Pancreas (tissue), 10 donors: ENCODE measurements around the gene ADAMTS4. TPM values are rescaled to one million over a fixed set of nuclear protein-coding genes. Genes with fewer than 3 reads are reported as not detected.
A peak's percentile ranks its signal among the peaks of the same experiment; 100 is the strongest.

ENCODE experiments used
- ATAC-seq, 4 donors: fragments of 200-7000 bp; cut with Tn5 transposase; one replicate each; pipeline versions ENCODE4 v1.8.0 to v1.9.1; 2020; ENCODE audit warnings: mild to moderate bottlenecking in 4 of 4, moderate library complexity in 4 of 4
- DNase-seq, 6 donors: peaks; one replicate each; pipeline ENCODE4 v3.0.0-alpha.2; 2020
- FAIRE-seq: peaks from 2 replicates; lab custom pipeline; 2012; peaks lifted over from hg19 to GRCh38; lab: Jason Lieb, UNC
- H3K27ac ChIP-seq, 4 donors: fragments of 200-600 bp; sonication (generic); 1 replicate in 3 of 4; 2 replicates in 1 of 4; pipeline versions ENCODE4 v1.5.0 to v1.8.0; 2020
- H3K27me3 ChIP-seq, 4 donors: fragments of 200-600 bp; one replicate each; pipeline ENCODE4 v1.8.0; 2021
- H3K36me3 ChIP-seq, 3 donors: fragments of 200-600 bp; sonication (generic) in 1 of 3; one replicate each; pipeline versions ENCODE4 v1.5.0 to v1.8.0; 2020 to 2021
- H3K4me1 ChIP-seq, 3 donors: fragments of 200-600 bp; one replicate each; pipeline ENCODE4 v1.8.0; 2021
- H3K4me3 ChIP-seq, 4 donors: fragments of 200-600 bp; sonication (generic) in 2 of 4; one replicate each; pipeline versions ENCODE4 v1.5.0 to v1.8.0; 2020 to 2021
- H3K9me3 ChIP-seq, 4 donors: fragments of 200-600 bp; one replicate each; pipeline ENCODE4 v1.8.0; 2021
- CTCF ChIP-seq, 4 donors: fragments of 200-600 bp; sonication (generic) in 3 of 4; IDR thresholded peaks; one replicate each; pipeline versions ENCODE4 v1.5.0 to v1.8.0; 2021; ENCODE audit warnings: antibody characterized with exemption in 4 of 4
- WGBS, 2 donors: extraction: QIAGEN DNeasy Blood & Tissue Kit; methylation state at CpG; one replicate each; pipeline ENCODE4 v1.1.7; 2013; 5-methylcytosine and 5-hydroxymethylcytosine counted together
- intact Hi-C, 3 donors: fragments of 100-400 bp; cut with DNase I; formaldehyde crosslinking; loops; one replicate each; pipeline versions ENCODE4 v1.11.1 to v1.14.2; 2022
- polyA plus RNA-seq, 2 donors: library from polyadenylated mRNA; stranded (reverse); fragments of 200-250 nt; gene quantifications; one replicate each; pipeline ENCODE4 v1.2.3, GENCODE V29; 2013
- total RNA-seq, 6 donors: library from RNA; stranded (reverse); fragmentation: NEBNext Ultra II Directional in 4 of 6; extraction: Animal tissue kit (Norgen Biotek cat#: 25700) in 4 of 6; gene quantifications; one replicate each; pipeline versions ENCODE4 v1.2.1 to v1.2.4, GENCODE V29; 2021 to 2023
- donor health status: healthy with polysubstance abuse.
- donor health status: DM: no; HTN: no; CAD: no; lungs with moderate emphysema.
- donor health status: DM: no; HTN: no; CAD: no.
- donor health status: control.
- donor health status: control.
- donor health status: Bipolar disorder and iron deficiency.
- donor health status: DM: yes; HTN: yes; CAD: no.
- donor health status: DM: no; HTN: no; CAD: no.
- donor health status: DM: no; HTN: no; CAD: no.
- donor health status: DM: yes; HTN: yes; CAD: no.

Gene ADAMTS4
- total and polyA plus RNA-seq, 8 donors: 2.7 to 6.6 (median 3.8) TPM

DNA sequence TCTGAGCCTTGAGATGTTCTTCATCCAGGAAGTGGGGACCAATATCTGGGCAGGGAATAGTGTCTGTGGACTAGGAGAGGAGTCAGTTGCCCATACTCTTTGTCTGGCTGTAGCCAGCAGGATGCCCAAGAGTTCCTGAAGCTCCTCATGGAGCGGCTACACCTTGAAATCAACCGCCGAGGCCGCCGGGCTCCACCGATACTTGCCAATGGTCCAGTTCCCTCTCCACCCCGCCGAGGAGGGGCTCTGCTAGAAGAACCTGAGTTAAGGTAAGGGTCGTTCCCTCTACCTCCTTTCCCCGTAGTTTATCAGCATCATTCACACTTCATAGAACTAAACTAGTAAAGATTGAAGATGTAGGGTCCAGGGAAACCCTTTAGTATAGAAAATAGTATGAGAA lies 36.0 kb downstream of the ADAMTS4 start:
- H3K27ac ChIP-seq: no peak overlapping the region
- ATAC-seq (no peak), FAIRE-seq (no peak), DNase-seq (no peak)
- no peaks in the 10 kb centered on the region for H3K27me3 ChIP-seq
- 91 to 94% methylated on average over 10 of the region's 10 CpGs for WGBS, 2 donors
- intact Hi-C loops: no loop called here
- no peaks in the 10 kb centered on the region for H3K36me3 ChIP-seq
- peaks cover 0 to 17% (median 8%) of the 10 kb centered on the region in 3 donors for H3K4me1 ChIP-seq
- no peaks in the 10 kb centered on the region for H3K9me3 ChIP-seq
- no peak overlapping the region for H3K4me3 ChIP-seq
- no peak for TF ChIP-seq CTCF (IDR thresholded peaks at IDR 0.05)

DNA sequence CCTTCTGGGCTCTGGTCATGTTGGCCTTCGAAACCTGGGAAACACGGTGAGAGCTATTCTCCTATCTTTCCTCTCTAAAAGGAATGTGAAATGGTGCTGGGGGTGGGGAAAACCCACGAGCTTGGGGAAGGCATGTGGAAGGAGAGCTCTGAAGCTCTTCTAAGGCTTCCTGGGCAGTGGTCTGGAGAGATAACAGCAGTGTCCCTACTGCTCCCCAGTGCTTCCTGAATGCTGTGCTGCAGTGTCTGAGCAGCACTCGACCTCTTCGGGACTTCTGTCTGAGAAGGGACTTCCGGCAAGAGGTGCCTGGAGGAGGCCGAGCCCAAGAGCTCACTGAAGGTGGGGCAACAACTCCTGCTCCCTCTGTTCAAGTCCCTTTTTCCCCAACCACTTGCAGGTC lies 36.8 kb downstream of the ADAMTS4 start:
- FAIRE-seq (no peak), DNase-seq (no peak), ATAC-seq (no peak)
- Histone ChIP-seq H3K27ac (no peak overlapping the region), H3K4me3 (no peak overlapping the region), H3K36me3 (no peaks in the 10 kb centered on the region), H3K9me3 (no peaks in the 10 kb centered on the region), H3K27me3 (no peaks in the 10 kb centered on the region), H3K4me1 (peaks cover 0 to 17% (median 6%) of the 10 kb centered on the region in 3 donors)
- intact Hi-C loops: no loop called here
- WGBS, 2 donors: 71 to 84% methylated on average over 7 of the region's 7 CpGs
- no peak for TF ChIP-seq CTCF (IDR thresholded peaks at IDR 0.05)

DNA sequence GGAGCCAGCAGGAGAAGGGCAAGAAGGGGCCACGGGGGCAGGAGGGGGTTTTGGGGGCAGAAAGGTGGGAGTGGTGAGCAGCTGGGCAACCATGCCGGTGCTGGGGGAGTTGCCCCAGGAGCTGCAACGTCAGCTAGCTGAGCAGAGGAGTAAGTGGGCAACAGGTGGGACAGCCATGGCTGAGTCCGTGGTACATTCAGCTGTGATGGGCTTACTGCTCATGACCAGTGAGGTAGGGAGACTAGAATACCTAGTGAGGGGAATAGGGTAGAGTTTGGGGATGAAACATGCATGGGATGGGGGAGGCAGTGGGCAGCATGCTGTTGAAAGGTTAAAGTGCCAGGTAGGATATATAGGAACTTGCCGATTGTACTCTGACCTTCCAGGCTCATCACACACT lies 37.2 kb downstream of the ADAMTS4 start:
- H3K27me3 ChIP-seq: no peaks in the 10 kb centered on the region
- ATAC-seq (no peak), FAIRE-seq (no peak), DNase-seq (no peak)
- no peak for TF ChIP-seq CTCF (IDR thresholded peaks at IDR 0.05)
- no peaks in the 10 kb centered on the region for H3K9me3 ChIP-seq
- no peak overlapping the region for H3K27ac ChIP-seq
- no peak overlapping the region for H3K4me3 ChIP-seq
- intact Hi-C loops: no loop called here
- peaks cover 0 to 17% (median 3%) of the 10 kb centered on the region in 3 donors for H3K4me1 ChIP-seq
- no peaks in the 10 kb centered on the region for H3K36me3 ChIP-seq
- WGBS, 2 donors: 82 to 89% methylated on average over 5 of the region's 5 CpGs

DNA sequence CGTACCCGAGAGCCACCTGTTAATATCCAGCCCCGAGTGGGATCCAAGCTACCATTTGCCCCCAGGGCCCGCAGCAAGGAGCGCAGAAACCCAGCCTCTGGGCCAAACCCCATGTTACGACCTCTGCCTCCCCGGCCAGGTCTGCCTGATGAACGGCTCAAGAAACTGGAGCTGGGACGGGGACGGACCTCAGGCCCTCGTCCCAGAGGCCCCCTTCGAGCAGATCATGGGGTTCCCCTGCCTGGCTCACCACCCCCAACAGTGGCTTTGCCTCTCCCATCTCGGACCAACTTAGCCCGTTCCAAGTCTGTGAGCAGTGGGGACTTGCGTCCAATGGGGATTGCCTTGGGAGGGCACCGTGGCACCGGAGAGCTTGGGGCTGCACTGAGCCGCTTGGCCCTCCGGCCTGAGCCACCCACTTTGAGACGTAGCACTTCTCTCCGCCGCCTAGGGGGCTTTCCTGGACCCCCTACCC lies 38.1 kb downstream of the ADAMTS4 start:
- Histone ChIP-seq H3K9me3 (no peaks in the 10 kb centered on the region), H3K36me3 (no peaks in the 10 kb centered on the region), H3K27me3 (no peaks in the 10 kb centered on the region), H3K4me1 (peaks cover under 1 to 17% (median 4%) of the 10 kb centered on the region in 3 donors), H3K4me3 (no peak overlapping the region), H3K27ac (no peak overlapping the region)
- no peak for TF ChIP-seq CTCF (IDR thresholded peaks at IDR 0.05)
- ATAC-seq (no peak), FAIRE-seq (no peak), DNase-seq (no peak)
- intact Hi-C loops: no loop called here
- 88 to 96% methylated on average over 22 of the region's 22 CpGs for WGBS, 2 donors

DNA sequence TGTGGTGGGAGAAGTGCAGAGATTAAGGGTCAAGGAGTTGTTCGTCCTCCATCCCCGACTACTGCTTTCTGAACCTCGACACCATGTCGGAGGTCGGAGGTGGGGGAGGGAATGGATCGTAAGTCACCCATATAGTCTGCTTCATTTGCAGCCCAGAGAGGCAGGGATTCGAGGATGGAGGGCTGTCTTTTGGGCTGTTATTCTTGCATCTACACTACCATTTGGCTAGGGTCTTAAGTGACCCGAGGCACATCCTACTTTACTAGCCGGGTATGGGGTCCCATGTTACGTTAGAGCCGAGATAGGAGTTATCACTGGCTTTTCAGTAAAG lies 39.0 kb downstream of the ADAMTS4 start:
- intact Hi-C loops: no loop called here

More for the DNA sequence above, 39.0 kb downstream of the ADAMTS4 start:
- H3K27ac ChIP-seq: peak overlapping the region; percentile 58 to 87 (median 75)
- DNase-seq: no peak
- no peaks in the 10 kb centered on the region for H3K36me3 ChIP-seq
- WGBS, 2 donors: 2 to 3% methylated on average over 11 of the region's 11 CpGs
- ATAC-seq: peak in 1 of 4 donors; percentile 13
- FAIRE-seq: no peak
- peaks cover 8 to 17% (median 11%) of the 10 kb centered on the region in 3 donors for H3K4me1 ChIP-seq
- H3K27me3 ChIP-seq: no peaks in the 10 kb centered on the region
- peak overlapping the region; percentile 81 to 95 (median 91) for H3K4me3 ChIP-seq
- no peak for TF ChIP-seq CTCF (IDR thresholded peaks at IDR 0.05)
- no peaks in the 10 kb centered on the region for H3K9me3 ChIP-seq
